Right lung (tissue), 5 donors: ENCODE measurements around the gene MACROH2A2. TPM values are rescaled to one million over a fixed set of nuclear protein-coding genes. Genes with fewer than 3 reads are reported as not detected.
"Not testable (repeated sequence)": the region's sequence is repeated elsewhere in the genome, so short reads cannot be mapped to it uniquely, and the experiment has no call there.

Experiments used
- DNase-seq, 2 donors: peaks; one replicate each; pipeline ENCODE4 v3.0.0-alpha.2; 2013
- polyA plus RNA-seq, 5 donors: library from polyadenylated mRNA; unstranded; fragments of 120-200 nt; gene quantifications; one replicate each; pipeline versions ENCODE4 v1.2.1 to v1.2.3, GENCODE V29; 2013; ENCODE audit warnings: inconsistent platforms in 1 of 5, low replicate concordance in 1 of 5; ENCODE audit not compliant: insufficient read length in 5 of 5, insufficient read depth in 1 of 5

The MACROH2A2 gene
- polyA plus RNA-seq, 5 donors, result 69.3 to 78.0 (median 71.6) TPM

GRCh38 chr10:70096705-70097420 lies 44.2 kb downstream of the MACROH2A2 start:
- DNase-seq, result no peak

DNA sequence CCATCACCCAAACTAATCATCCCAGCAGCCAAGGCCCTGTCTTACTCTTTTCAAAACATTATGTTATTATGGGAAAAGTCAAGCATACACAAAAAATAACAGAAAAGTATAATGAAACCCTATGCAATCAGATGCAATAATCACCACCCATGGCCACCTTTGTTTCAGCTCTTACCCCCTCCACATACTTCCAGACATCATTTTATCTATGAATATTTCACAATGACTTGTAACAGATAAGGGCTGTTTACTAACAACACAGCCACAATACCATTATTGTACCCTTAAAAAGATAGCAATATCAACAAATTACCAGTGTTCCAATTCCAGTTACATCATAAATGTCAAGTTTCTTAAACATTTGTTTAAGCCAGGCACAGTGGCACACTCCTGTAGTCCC lies 44.8 kb downstream of the MACROH2A2 start:
- no peak for DNase-seq

- DNase-seq, result no peak
Measured at GRCh38 chr10:70098271-70098670, 45.6 kb downstream of the MACROH2A2 start.

GRCh38 chr10:70101068-70101562 lies 48.5 kb downstream of the MACROH2A2 start:
- DNase-seq, result not testable (repeated sequence)

DNA sequence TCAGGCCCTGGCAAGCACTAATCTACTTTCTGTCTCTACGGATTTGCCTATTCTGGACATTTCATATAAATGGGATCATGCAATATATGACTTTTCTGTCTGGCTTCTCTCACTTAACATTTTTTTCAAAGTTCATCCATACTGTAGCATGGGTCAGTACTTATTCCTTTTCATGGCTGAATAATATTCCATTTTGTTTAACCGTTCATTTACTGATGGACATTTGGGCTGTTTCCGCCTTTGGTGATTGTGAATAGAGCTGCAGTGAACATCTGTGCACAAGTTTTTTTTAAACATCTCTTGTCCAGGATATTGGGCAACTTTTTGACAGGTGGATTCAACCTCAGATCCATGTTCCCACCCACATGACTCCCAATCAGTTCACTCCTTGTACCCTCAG lies 49.0 kb downstream of the MACROH2A2 start:
- no peak for DNase-seq

DNA sequence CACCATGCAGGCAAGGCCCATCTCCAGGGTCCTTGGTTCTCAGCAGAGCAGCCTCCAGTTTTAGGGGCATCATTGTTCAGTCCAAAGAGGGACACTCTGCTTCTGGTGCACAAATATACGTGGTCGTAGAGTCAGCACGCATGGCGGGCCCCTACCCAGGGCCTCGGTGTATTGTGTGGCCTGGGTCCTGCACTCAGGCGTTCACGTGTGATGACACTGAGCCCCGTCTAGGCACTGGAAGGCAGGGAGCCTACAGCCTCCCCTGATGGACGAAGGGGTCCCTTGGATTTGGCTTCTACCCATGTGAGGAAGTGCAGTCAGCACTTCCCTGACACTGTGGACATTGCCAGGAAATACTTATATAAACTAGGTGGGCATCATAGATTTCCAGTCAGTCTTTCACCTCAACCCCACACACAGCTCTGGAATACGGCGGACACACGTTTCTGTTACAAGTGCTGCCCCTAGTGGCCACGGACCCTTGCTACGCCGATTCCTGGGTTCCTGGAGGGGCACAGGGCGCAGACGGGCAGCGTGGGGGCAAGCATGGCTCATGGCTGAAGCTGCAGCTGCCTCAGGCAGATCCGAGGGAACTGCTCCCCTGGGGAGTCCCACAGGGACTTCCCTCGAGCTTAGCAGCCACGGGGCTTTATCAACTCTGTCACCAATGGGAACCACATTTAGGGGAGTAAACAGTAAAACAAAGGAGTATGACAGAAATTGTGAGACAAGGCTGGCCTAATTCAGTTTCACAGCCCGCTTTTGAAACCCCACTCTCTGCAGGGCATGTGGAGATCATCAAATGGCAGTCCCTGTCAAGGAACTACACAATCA lies 54.5 kb downstream of the MACROH2A2 start:
- DNase-seq, result no peak

DNA sequence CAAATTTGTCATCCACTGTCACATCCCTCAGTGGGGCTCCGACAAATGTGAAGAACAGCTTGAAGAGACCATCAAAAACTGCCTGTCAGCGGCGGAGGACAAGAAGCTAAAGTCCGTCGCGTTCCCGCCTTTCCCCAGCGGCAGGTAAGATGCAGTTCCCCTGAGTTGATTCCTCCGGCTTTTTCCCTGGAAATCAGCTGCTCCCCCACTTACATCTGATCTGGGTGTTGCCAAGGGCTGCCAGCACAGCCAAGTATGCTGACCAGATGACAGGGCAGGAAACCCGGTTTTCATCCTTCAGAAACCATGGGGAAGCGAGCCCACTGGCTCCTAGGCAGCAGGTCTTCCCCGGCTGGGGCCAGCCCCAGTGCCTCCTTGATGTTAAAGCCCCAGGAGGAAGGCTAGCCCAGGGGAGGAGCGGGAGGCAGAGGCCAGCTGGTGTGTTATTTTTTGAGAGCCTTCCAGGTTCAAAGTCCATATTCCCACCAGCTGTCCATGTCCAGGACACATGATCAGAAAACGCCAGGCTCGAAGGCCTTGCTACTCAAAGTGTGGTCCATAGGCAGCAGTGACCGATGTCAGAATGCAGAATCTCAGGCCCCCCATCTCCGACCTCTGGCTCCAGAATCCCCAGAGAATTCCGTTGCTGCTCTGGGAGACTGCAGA lies 56.6 kb downstream of the MACROH2A2 start:
- DNase-seq, result no peak

- DNase-seq, result no peak
Measured at GRCh38 chr10:70111496-70111895, 58.9 kb downstream of the MACROH2A2 start.

- DNase-seq, result no peak
Measured at GRCh38 chr10:70112071-70112470, 59.4 kb downstream of the MACROH2A2 start.

- no peak for DNase-seq
Measured at GRCh38 chr10:70114902-70115301, 62.3 kb downstream of the MACROH2A2 start.

GRCh38 chr10:70115948-70116682 lies 63.5 kb downstream of the MACROH2A2 start:
- DNase-seq, result peak in 1 of 2 donors; percentile 11

DNA sequence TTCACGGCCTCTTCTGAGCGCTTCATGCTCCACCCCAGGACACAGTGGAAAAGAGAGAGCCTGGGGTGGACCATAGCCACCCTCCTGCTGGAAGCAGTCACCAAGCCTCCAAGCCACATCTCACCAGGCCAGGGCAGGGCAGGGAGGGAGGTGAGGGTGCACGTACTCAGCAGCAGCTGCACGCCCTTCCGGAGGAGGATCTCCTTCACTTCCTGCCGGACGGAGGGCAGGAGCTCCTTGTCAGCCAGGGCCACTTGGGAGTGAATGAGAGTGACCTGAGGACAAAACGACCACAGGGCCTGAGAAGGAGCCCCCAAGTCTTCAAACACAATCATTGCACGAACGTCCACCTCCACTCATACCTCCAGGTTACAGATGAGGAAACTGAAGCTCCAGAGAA lies 65.0 kb downstream of the MACROH2A2 start:
- DNase-seq, result no peak

DNA sequence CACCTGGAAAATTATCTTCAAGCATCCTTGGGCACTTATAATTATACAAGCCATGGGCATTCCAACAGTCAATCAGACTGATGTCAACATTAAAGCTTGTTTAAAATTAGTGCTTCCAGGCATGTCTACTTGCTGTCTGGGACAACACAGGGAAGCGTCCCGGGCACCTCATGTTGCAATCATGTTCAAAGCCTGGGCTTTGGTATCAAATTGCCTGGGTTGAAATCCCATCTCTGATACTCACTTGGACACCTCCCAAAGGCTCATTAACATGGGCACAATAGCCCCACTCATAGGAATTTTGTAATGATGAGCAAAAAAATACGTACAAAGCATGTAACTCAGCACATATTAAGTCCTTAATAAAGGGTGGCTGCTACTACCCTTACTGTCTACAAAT lies 65.5 kb downstream of the MACROH2A2 start:
- no peak for DNase-seq

DNA sequence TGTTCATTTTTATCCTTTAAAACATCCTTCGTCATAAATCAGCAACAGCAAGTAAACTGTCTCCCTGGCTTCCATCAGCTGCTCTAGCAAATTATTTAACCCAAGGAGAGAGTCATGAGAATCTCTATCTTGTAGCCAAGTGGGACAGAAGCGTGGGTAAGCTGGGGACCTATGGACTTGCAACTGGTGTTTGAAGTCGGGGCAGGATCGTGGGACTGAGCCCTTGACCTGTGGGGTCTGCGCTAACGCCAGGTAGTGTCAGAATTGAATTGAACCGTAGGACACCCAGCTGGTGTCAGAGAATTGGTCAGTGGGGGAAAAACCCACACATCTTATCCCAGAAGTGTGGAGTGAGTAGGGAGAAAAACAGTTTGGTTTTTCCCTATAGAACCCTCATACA lies 66.6 kb downstream of the MACROH2A2 start:
- no peak for DNase-seq

DNA sequence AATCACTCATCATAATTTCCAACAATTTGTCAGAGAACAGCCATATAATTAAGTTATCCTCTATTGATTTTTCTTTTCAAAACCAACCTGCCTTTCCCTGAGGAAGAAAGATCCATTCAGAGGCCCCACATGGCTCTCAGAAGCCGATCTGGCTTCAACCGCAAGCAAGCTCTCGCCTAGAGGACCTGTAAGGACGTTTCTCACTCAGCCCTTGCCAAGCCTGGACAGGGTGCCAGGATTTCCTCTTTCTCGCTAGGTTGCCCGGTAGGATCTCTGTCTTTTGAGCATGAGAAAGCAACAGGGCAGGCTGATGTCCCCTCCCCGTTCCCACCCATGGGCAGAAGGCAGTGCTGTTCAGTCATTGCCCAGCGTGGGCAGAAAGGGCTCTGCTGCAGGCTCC lies 67.0 kb downstream of the MACROH2A2 start:
- DNase-seq, result no peak

GRCh38 chr10:70120417-70120816 lies 67.8 kb downstream of the MACROH2A2 start:
- DNase-seq, result no peak

GRCh38 chr10:70121281-70121949 lies 68.8 kb downstream of the MACROH2A2 start:
- DNase-seq, result no peak

DNA sequence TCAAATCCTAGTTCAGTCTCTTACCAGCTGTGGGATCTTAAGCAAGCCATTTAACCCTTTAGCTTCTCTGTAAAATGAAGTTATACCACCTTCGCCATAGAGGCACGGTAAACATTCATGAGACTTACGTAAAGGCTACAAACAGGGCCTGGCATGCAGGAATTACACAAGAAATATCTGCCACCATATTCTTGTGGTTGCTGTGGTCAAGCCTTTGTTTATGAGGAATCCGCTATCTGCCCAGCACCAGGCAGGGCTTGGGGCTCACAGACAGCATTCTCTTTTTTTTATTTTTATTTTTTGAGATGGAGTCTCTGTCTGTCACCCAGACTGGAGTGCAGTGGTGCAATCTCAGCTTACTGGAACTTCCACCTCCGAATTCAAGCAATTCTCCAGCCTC lies 70.1 kb downstream of the MACROH2A2 start:
- DNase-seq, result no peak

DNA sequence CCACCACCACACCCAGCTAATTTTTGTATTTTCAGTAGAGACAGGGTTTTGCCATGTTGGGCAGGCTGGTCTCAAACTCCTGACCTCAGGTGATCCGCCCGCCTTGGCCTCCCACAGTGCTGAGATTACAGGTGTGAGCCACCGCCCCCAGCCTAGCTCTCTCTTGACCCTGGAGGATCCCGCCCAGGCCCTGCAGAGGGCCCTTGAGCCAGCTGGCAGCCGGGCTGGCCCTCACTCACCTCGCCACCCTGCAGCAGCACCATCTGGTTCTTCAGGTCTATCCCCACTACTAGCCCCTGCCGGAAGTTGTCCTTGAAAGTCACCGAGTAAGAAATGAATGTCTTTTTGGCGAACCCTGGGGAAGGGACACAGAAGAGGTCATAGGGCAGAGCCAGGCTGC lies 70.5 kb downstream of the MACROH2A2 start:
- DNase-seq, result not testable (repeated sequence)

GRCh38 chr10:70123817-70124216 lies 71.2 kb downstream of the MACROH2A2 start:
- DNase-seq, result no peak

- no peak for DNase-seq
Measured at GRCh38 chr10:70124415-70124814, 71.8 kb downstream of the MACROH2A2 start.
